ENCODE measurements around the gene WDR72. TPM values are rescaled to one million over a fixed set of nuclear protein-coding genes. Genes with fewer than 3 reads are reported as not detected.

Gene WDR72
- total and polyA plus RNA-seq, 4 donors: 0.10 to 0.97 (median 0.45) TPM

GRCh38 chr15:53469422-53469821 lies 290.0 kb downstream of the WDR72 start:
- Histone ChIP-seq H3K9ac (ENCODE audit: insufficient read depth in 1 of 2, low read length in 2 of 2) (no peak overlapping the region), H3K4me3 (no peak overlapping the region), H3K36me3 (ENCODE audit: control insufficient read depth in 4 of 4, insufficient read depth in 4 of 4, low read length in 4 of 4) (no peaks in the 10 kb centered on the region), H3K9me3 (ENCODE audit: control insufficient read depth in 4 of 4, insufficient read depth in 3 of 4, low read length in 3 of 4) (peaks cover 0 to 3% (median 0%) of the 10 kb centered on the region in 4 donors), H3K4me1 (ENCODE audit: control insufficient read depth in 5 of 5, insufficient read depth in 5 of 5, low read length in 5 of 5) (no peaks in the 10 kb centered on the region), H3K27ac (ENCODE audit: low read depth in 1 of 2, low read length in 1 of 2) (no peak overlapping the region), H3K27me3 (ENCODE audit: control insufficient read depth in 3 of 3, insufficient read depth in 3 of 3, low read length in 2 of 3) (no peaks in the 10 kb centered on the region)
- 88 to 90% methylated on average over 2 of the region's 2 CpGs for WGBS, 2 donors
- DNase-seq (no peak), ATAC-seq (ENCODE audit: insufficient read depth, low FRiP score) (no peak)
- no peak for TF ChIP-seq CTCF (IDR thresholded peaks at IDR 0.05; ENCODE audit: control extremely low read depth, extremely low read depth)

Small RNA genes lying within 50 kb of the gene (small RNA-seq; reads per million reads assigned to genes)
- gene RNU2-53P (ENCODE audit: low replicate concordance): not detected
- not detected for gene RNU6-449P (ENCODE audit: low replicate concordance)

Other genes with a start within 250 kb of the WDR72 start
- 10 to 100 TPM in 1 of 2 donors, under 1 TPM in 1; 0.12 to 16.0 TPM for gene UNC13C, start 218.8 kb upstream of the WDR72 start, total RNA-seq
- under 1 TPM in 1 of 2 donors, not detected in 1; 0.05 TPM for gene UNC13C, start 218.8 kb upstream of the WDR72 start, polyA plus RNA-seq

All from lung (tissue), 13 donors.